Fibroblast of peridontal ligament (primary cell): ENCODE measurements around the gene CANT1.
"Not testable (repeated sequence)": the region's sequence is repeated elsewhere in the genome, so short reads cannot be mapped to it uniquely, and the experiment has no call there.

Experiments
- DNase-seq: peaks from one replicate; pipeline ENCODE4 v3.0.0-alpha.2; 2010; ENCODE audit errors: extremely low read depth

CANT1 gene

GRCh38 chr17:78959803-78960202, 49.8 kb downstream of the CANT1 start:
- DNase-seq: no peak

GRCh38 chr17:78958641-78959127, 50.9 kb downstream of the CANT1 start:
- DNase-seq: no peak

- peak; percentile 42 for DNase-seq
Measured at GRCh38 chr17:78957128-78957527, 52.4 kb downstream of the CANT1 start.

- DNase-seq: no peak
Measured at GRCh38 chr17:78956254-78956653, 53.3 kb downstream of the CANT1 start.

- DNase-seq: no peak
Measured at GRCh38 chr17:78954684-78955083, 54.9 kb downstream of the CANT1 start.

- DNase-seq: peak; percentile 47
Measured at GRCh38 chr17:78953356-78954350, 55.9 kb downstream of the CANT1 start.

- DNase-seq: no peak
Measured at GRCh38 chr17:78952706-78953105, 56.9 kb downstream of the CANT1 start.

GRCh38 chr17:78951967-78952551, 57.5 kb downstream of the CANT1 start:
- peak; percentile 49 for DNase-seq

GRCh38 chr17:78950870-78951269, 58.7 kb downstream of the CANT1 start:
- no peak for DNase-seq

- no peak for DNase-seq
Measured at GRCh38 chr17:78947235-78948149, 62.1 kb downstream of the CANT1 start.

- DNase-seq: no peak
Measured at GRCh38 chr17:78946631-78947030, 62.9 kb downstream of the CANT1 start.

- DNase-seq: no peak
Measured at GRCh38 chr17:78946131-78946530, 63.4 kb downstream of the CANT1 start.

- DNase-seq: not testable (repeated sequence)
Measured at GRCh38 chr17:78945455-78945854, 64.1 kb downstream of the CANT1 start.

- DNase-seq: no peak
Measured at GRCh38 chr17:78944956-78945355, 64.6 kb downstream of the CANT1 start.

GRCh38 chr17:78944026-78944425, 65.5 kb downstream of the CANT1 start:
- DNase-seq: no peak
